Fibroblast of skin of scalp (primary cell): Measurements from ENCODE around the gene PTPRN2.
"Not testable (repeated sequence)": the region's sequence is repeated elsewhere in the genome, so short reads cannot be mapped to it uniquely, and the experiment has no call there.

Experiments used
- DNase-seq: peaks from one replicate; pipeline ENCODE4 v3.0.0-alpha.2; 2013

Gene PTPRN2

DNA sequence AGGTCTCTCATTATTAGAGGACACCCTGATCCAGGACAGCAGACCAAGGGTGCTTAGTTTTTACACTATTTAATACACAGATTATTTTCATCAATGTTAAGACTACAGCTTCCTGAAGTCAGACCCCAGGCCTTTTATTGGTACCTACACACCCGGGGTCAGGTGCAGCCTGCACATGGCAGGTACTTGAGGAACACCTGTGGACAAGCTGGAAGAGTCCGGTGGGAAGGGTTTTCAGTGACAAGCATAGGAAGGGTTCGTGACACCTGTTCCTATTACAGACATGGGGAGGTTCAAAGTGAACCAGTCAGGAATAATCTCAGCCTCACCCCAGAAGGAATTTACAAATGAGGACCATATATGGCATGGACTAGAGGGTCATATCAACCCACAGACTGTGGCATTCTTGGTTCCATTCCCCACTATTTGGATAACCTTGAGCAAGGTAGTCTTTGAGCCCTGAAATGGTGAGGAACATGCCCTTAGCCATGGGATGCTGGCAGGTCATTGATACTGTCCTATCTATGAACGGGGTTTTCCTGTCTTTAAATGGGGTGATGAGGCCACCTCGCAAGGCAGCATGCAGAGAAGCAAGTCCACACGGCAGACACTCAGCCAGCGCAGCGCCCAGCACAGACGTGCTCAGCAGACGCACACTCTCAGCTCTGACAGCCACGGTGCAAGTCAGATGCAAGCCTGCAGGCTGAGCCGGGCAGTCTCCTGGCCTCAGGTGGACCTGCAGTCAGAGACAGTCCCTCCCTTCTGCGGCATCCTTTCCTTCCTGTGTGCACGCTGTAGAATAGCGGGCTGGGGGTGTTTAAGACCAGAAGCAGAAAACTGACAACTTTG lies 624.9 kb downstream of the PTPRN2 start:
- DNase-seq, result no peak

DNA sequence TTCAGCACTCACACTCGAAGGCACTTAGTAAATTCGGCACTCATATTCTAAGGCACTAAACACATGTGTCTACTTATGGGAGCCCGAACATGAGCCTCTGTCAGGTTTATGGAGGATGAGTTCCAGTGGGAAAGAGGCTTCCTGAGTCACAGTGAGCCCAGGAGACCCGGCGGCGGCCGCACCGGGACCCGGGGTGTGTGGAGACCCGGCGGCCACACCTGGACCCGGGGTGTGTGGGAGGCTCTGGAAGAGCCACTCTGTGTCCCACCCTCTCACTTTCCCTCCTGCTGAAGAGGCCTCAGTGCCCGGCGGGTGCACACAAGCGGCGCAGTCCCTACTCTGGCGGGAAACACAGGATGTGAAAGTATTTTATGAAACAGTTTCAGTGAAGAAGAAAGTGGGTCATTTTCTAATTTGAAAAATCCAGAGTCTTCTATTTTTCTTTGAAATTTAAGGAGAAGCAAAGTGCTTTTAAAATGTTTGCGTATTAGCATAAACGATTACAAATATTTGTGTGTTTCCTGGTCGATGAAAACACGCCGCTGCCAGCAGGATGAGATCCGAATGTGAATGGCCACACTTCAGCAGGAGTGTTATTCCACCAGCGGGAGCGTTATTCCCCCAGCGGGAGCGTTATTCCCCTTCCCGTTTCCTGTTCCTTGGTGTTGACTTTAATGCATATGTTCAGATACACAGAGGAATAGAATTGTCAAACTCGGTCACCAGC lies 625.7 kb downstream of the PTPRN2 start:
- no peak for DNase-seq

DNA sequence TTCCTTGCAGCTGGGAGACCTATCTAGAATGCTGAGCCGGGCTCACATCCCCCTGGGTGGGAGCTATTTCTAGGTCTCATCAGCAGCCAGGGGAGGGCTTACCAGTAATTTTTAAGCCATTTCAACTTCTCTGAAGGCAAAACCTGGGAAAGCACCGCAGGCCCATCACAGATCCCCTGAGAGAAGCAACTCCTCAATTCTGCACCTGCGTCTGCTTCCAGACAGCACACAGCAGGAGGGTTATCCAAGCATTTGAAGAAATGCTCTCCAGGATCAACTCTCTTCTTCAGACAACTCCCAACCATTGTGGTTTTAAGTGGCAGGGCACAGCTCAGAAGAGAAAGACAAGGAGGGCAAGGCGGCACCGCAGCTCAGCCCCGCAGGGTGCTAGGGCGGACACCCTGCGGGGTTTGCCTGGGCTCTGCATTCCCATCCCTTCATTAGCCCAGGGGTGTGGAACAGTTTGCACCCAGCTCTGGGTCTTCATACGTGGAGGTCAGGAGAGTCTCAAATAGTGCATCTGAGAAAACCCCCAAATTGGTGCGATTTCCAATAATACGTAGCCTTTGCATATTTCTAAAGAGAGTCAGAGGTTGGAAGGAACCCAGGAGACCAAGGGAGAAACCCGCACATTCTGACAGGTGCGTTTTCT lies 632.1 kb downstream of the PTPRN2 start:
- no peak for DNase-seq

DNA sequence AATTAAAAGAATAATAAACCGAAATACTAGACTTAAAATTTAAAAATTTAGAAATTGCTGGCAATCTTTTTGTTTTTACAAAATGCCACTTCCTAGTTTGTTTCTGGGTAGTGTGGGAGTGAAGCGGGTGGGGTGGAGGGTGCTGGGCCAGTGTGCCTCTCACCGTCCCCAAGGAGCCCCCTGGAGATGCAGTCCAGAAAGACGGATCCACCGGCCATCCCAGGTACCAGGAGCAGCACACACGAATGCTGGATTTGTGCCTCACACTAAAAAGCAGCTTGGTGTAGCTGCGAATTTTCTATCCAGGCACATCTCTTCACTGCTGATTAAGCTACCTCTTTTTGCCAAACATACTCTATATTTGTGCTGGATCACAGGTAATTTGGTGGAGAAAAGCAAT lies 632.7 kb downstream of the PTPRN2 start:
- no peak for DNase-seq

DNA sequence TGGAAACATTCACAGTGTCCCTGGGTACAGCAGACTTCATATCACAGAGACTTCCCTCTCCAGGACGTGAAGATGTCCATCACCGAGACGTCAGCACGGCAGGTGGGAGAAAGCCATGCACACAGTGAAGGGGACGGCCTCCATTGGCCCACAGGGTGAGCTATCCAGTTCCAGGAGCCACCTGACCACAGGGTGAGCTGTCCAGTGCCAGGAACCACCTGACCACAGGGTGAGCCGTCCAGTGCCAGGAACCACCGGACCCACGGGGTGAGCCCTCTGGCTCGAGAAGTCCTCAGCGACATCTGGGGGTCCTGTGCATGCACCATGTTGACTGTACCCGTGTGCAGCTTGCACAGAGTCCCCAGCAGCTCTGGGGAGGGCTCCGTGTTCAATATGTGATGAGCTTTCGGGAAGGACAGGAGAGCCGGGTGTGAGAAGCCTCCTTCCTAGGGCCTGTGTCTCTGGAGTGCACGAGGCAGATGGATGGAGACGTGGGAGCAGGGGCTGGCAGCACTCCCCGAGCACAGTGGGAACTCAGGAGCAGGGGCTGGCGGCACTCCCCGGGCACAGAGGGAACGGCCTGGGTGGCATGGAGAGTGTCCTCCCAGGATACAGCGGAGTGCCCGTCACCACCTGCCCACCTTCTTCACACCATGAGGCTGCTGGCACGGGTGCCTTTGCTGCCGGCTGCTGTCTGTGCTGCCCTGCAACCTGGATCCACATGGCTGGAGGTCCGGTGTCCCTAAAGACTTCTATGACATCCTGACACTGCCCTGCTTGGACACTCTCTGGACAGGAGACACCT lies 634.6 kb downstream of the PTPRN2 start:
- no peak for DNase-seq

DNA sequence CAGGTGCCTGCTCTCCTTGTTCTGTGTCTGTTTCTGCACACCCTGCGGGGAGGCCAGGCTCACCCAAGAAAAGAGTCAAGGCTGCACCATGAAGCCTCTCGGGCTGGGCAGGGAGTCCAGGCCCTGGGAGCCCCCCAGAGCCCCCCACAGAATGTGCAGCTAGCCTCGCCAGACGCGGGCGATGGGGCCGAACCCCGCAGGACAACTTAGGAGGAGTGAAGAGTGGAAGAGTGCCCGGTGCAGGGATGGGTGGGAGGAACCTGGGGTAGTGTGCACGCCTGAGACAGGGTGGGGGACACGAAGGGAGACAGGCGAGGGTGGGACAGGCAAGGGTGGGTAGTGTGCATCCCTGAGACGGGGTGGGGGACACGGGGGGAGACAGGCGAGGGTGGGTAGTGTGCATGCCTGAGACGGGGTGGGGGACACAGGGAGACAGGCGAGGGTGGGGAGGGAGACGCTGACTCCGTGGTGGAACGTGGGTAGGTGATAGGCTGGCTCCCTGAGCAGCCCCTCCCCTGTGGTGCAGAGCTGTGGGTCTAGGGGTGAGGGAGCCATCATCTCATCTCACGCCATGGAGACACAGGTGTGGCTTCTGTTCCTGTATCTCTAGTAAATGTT lies 635.5 kb downstream of the PTPRN2 start:
- DNase-seq, result no peak

DNA sequence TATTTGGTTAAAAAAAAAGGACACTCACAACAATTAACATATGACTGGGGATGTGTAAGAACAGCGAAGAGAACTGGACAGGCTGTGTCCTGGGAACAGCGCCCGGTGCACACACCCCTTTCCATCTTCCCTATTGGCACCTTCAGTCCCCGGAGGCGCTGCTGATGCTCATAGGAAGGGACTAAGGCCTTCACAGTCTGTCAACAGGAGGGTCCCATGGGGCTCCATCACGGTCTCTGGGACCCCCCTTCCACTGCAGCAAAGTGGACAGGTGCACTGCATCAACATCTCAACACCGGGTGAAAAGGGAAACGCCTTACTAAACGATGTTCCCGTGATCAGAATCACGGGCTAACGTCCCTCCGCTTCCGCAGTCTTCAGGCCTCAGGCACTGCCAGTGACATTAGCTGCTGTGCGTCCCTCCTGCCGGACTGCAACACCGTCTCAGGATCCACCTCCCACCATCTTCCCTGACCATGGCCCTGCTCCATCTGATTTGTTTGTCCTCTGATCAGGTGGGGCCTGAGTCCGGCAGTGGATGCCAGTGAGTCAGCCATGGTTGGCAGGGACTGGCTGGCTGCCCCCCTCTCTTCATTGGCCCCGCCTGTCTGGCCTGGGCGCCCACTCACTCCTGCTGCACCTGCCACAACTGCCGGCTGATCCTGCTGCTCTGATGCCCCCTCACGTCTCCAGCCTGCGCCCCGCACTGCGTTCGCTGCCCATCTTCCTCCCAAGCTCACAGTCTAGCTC lies 636.1 kb downstream of the PTPRN2 start:
- DNase-seq, result no peak

DNA sequence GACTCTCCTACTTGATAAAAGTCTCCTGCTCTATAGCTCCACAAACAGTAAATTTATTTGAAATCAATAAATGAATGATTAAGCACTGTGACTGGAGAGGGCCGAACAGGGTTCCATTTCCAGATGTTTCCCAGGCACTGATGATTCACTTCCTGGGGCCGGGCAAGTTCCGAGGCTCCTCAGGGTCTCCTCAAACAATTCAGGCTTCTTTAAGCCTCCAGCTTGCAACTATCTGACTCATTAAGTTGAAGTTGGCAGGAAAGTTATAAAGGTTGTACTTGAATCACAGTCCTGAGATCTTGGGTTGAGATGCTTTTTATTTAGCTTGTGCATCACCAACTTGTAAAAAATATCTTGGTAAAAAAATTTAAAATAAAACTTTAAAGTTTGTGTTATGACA lies 637.9 kb downstream of the PTPRN2 start:
- DNase-seq, result no peak

DNA sequence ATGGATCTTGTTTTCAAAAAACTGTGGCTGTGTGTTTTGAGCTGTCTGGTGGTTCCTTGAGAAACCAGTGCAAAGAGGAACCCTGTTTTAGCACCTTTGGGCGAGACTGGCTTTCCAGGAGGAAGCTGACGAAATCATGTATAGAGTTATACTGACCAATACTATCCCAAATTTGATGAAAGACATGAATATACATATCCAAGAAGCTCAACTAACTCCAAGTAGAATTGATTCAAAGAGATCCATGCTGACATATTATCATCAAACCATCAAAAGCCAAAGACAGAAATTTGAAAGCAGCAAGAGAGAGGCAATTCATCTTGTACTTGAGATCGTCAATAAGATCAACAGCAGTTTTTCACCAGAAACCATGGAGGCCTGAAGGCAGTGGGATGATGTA lies 640.1 kb downstream of the PTPRN2 start:
- no peak for DNase-seq

DNA sequence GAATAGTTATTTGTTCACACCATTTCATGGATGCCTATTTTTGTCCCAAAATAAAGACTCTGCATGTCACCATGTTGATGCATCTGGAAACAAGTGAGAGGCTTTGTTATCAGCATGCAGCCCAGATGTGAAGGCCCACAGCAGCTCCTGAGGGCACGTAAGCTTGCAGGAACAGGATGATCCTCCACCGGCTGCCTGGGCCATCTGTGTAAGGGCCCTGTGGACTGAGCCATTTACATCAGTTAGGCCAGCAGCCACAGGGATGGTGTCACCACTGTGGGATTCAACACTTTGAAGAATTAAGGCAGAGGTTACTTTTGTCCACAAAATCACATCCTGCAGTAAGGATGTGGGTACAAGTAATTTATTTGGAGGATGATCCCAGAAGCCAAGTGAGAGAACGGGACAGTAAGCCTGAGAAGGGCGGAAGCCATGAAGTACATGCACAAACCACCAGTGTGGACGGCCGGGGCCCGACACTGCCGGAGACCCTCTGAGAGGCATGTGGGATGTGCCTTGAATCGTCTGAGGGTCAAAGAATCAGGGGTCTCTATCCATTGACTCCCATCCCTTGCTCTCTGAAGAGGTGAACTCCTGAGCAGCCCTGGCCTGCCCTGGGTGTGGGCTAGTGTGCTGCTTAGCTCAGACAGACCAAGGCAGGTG lies 641.1 kb downstream of the PTPRN2 start:
- no peak for DNase-seq

DNA sequence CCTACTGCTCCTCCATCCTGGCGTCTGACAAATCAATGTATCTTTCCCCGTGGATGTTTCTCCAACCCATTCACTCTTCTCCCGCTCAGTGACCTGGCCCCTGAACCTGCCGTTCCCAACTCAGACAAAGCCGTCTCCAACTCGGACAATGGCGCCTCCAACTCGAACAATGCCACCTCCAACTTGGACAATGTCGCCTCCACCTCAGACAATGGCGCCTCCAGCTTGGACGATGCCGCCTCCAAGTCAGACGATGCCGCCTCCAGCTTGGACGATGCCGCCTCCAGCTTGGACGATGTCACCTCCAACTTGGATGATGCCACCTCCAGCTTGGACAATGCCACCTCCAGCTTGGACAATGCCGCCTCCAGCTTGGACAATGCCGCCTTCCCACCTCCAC lies 642.2 kb downstream of the PTPRN2 start:
- no peak for DNase-seq

DNA sequence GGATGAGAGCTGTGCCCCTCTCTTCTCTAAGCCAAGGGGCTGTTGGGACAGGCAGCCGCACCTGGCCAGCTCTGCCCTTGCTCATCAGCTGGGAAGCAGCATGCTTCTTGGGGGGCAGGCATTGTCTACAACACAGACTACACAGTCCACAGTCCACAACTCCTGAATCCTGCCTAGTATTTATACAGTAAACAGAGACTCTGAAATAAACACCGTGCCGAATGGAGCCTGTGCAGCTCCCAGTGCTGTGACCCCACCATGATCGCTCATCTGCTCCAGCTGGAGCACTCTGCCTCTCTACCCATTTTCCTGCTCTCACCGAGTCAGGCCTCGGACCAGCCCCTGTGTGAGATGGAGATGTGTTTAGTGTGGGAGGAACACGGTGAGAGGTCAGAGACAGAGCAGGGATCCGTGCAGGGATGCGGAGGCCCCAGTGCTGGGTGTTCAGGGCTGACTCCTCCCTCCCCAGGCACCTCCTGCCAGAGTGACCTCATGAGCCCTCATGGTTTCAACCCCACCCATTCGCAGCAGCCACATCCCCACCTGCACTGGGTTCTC lies 642.8 kb downstream of the PTPRN2 start:
- DNase-seq, result no peak

DNA sequence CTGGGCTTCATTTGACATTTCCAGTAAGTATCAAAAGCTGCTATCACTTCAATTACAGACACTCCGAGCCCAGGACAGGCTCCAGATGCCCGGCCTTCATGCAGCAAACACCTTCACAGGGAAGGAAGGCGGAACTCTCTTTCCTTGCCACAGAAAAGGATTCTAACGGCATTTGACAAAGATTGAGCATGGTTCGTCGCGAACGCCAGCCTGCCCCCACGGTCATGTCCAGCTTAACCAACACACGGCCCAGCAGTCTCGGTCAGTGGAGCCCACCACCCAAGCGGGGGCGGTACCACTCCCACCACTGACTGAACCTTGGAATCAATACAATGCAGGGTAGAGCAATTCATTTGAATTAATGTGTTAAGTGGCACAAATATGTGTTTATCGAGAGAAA lies 643.6 kb downstream of the PTPRN2 start:
- DNase-seq, result no peak

DNA sequence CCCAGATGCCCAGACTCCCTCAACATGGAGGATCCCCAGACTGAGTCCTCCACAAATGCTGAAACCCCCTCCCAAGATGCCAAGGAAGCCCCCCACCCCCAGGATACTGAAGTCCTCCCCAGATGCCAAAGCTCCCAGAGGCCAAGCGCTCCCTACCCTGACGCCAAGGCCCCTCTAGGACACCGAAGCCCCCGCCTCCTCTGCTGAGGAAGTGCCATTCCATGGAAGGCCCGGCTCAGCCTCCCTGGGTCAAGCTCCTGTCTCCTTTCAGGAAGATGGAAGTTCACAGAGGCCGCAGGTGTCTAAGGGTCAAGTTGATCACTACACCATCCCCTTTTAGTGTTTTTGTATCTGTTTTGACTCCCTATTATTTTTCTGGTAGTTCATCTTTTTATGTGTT lies 644.1 kb downstream of the PTPRN2 start:
- DNase-seq, result no peak

DNA sequence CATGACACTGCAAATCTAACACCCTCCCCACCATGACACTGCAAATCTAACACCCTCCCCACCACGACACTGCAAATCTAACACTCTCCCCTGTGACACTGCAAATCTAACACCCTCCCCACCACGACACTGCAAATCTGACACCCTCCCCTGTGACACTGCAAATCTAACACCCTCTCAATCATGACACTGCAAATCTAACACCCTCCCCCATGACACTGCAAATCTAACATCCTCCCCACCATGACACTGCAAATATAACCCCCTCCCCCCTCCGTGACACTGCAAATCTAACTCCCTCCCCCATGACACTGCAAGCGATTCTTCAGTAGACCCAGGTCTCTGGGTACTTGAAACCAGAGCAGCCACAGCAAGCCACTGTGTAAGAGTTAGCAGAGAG lies 646.4 kb downstream of the PTPRN2 start:
- DNase-seq, result no peak

DNA sequence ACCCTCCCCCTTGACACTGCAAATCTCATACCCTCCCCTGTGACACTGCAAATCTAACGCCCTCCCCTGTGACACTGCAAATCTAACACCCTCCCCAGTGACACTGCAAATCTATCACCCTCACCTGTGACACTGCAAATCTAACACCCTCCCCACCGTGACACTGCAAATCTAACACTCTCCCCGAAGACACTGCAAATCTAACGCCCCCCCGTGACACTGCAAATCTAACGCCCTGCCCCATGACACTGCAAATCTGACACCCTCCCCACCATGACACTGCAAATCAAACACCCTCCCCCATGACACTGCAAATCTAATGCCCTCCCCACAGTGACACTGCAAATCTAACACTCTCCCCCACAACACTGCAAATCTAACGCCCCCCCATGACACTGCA lies 647.1 kb downstream of the PTPRN2 start:
- DNase-seq, result no peak

DNA sequence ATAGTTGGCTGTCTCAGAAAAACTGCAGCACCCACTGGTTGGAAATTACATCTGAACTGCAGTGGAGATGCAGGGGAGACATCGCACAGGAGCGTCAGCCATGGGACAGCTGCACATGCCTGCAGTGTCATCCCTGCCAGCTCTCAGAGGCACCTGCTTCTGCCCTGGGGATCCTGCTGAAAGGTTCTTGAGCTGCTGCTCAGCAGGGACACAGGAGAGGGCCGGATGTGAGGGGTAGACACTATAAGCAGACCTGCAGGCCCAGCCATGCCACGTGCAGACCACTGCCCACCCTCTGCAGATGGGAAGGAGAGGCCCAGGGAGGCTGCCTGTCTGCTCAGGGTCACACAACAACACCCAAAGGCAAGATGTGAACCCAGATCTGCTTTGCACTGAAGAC lies 649.4 kb downstream of the PTPRN2 start:
- no peak for DNase-seq

DNA sequence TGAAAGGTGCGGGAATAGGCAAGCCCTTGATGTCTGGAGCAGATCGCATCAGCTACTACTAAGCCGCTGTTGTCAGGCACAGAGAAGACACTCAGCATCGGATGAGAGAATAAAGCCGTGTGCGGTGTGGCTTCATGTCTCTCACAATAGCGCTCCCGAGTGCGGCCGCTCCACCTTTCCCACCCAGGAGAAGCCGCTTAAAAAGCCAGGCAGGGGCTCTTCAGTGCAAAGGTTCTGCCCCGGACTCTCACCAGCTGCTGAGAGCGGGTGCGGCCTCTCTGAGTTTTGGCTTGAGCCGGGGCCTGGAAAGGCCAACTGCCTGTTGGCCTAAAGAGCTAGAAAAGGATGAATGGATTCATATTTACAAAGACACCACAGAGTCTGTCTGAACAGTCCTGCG lies 650.2 kb downstream of the PTPRN2 start:
- DNase-seq, result no peak

DNA sequence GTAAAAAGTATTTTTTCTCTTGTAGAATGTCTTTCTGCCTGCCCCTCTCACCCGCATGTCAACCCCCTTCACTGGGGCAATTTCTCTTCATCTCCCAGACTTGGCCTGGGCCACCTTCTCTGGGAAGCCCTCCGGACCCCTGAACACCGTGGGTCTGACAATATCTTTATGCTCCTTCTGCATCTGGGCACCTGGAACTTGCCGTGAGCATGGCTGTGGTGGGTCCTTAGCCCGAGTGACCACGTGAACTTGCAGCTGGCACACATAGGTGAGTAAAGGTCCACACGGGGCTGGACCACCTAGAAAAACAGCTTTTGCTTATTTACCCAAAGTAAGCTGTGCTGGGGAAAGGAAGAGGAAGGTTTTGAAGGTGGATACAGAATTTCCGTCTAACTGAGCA lies 650.6 kb downstream of the PTPRN2 start:
- no peak for DNase-seq

DNA sequence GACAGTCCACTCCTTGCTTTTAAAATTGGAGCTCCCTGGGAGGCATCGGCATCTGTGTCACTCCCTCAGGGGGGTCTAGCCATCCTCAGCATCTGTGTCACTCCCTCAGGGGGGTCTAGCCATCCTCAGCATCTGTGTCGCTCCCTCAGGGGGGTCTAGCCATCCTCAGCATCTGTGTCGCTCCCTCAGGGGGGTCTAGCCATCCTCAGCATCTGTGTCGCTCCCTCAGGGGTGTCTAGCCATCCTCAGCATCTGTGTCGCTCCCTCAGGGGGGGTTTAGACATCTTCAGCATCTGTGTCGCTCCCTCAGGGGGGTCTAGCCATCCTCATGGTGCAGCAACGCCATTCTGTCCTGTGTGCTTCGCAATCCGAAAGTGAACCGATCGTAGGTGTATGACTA lies 651.9 kb downstream of the PTPRN2 start:
- not testable (repeated sequence) for DNase-seq
